ENCODE measurements around the gene GPRC5D.

GPRC5D gene

GRCh38 chr12:12975322-12976077 is 23.5 kb upstream of the GPRC5D start:
- Histone ChIP-seq H3K18ac (ENCODE audit: low read depth in 1 of 2, low read length in 2 of 2) (peak overlapping the region; percentile 3 to 38), H4K91ac (ENCODE audit: low read length) (no peak overlapping the region), H2BK5ac (ENCODE audit: low read depth, low read length, poor library complexity, severe bottlenecking) (no peak overlapping the region), H3K79me1 (replicated peaks; ENCODE audit: low read length, poor library complexity, severe bottlenecking) (peaks cover 11% of the 10 kb centered on the region), H2BK12ac (ENCODE audit: low read length in 2 of 2) (peak overlapping the region in 1 of 2 experiments; percentile 23), H3K23ac (ENCODE audit: low read length in 2 of 2) (no peak overlapping the region), H3K27ac (ENCODE audit: low read length, poor library complexity, severe bottlenecking) (peak overlapping the region; percentile 37), H3K4me1 (ENCODE audit: control insufficient read depth, insufficient read depth, low read depth, low read length) (peaks cover 12% of the 10 kb centered on the region), H3K14ac (ENCODE audit: low read length in 2 of 2) (peak overlapping the region in 1 of 2 experiments; percentile 49), H2BK15ac (ENCODE audit: low read depth, poor library complexity, severe bottlenecking) (no peak overlapping the region), H2AK5ac (ENCODE audit: low read length, severe bottlenecking) (peak overlapping the region; percentile 24), H3K9ac (ENCODE audit: low read length) (peak overlapping the region; percentile 87), H3K4me3 (ENCODE audit: insufficient read depth in 1 of 2, low read depth in 1 of 2, low read length in 2 of 2) (no peak overlapping the region), H3K36me3 (ENCODE audit: control insufficient read depth in 1 of 2, insufficient read depth in 2 of 2, low read depth in 1 of 2, low read length in 2 of 2) (peaks cover 21 to 68% of the 10 kb centered on the region in 2 experiments), H2BK120ac (ENCODE audit: low read depth, low read length) (no peak overlapping the region), H4K8ac (ENCODE audit: low read length) (peak overlapping the region; percentile 59), H3K27me3 (ENCODE audit: control insufficient read depth in 1 of 2, insufficient read depth in 1 of 2, low read length in 2 of 2) (no peaks in the 10 kb centered on the region), H3K4me2 (ENCODE audit: low read length, poor library complexity, severe bottlenecking) (no peak overlapping the region), H3K4ac (ENCODE audit: low read depth in 1 of 2, low read length in 2 of 2) (no peak overlapping the region), H2AFZ (ENCODE audit: low read depth, low read length) (no peak overlapping the region), H3K9me3 (ENCODE audit: control insufficient read depth, low read length) (no peaks in the 10 kb centered on the region)
- 86% methylated on average over 14 of the region's 14 CpGs for WGBS
- DNase-seq: peak; percentile 56

GRCh38 chr12:12974211-12974610 is 22.2 kb upstream of the GPRC5D start:
- no peak overlapping the region for H2AK5ac ChIP-seq (ENCODE audit: low read length, severe bottlenecking)
- H3K4me1 ChIP-seq (ENCODE audit: control insufficient read depth, insufficient read depth, low read depth, low read length): peaks cover 5% of the 10 kb centered on the region
- no peaks in the 10 kb centered on the region for H3K9me3 ChIP-seq (ENCODE audit: control insufficient read depth, low read length)
- H3K36me3 ChIP-seq (ENCODE audit: control insufficient read depth in 1 of 2, insufficient read depth in 2 of 2, low read depth in 1 of 2, low read length in 2 of 2): peaks cover 20 to 78% of the 10 kb centered on the region in 2 experiments
- DNase-seq: no peak
- no peak overlapping the region for H3K14ac ChIP-seq (ENCODE audit: low read length in 2 of 2)
- no peak overlapping the region for H4K91ac ChIP-seq (ENCODE audit: low read length)
- 97% methylated on average over 4 of the region's 4 CpGs for WGBS
- no peak overlapping the region for H3K23ac ChIP-seq (ENCODE audit: low read length in 2 of 2)
- no peak overlapping the region for H2AFZ ChIP-seq (ENCODE audit: low read depth, low read length)
- no peak overlapping the region for H3K27ac ChIP-seq (ENCODE audit: low read length, poor library complexity, severe bottlenecking)
- H3K4ac ChIP-seq (ENCODE audit: low read depth in 1 of 2, low read length in 2 of 2): no peak overlapping the region
- H2BK120ac ChIP-seq (ENCODE audit: low read depth, low read length): no peak overlapping the region
- no peaks in the 10 kb centered on the region for H3K27me3 ChIP-seq (ENCODE audit: control insufficient read depth in 1 of 2, insufficient read depth in 1 of 2, low read length in 2 of 2)
- no peak overlapping the region for H2BK5ac ChIP-seq (ENCODE audit: low read depth, low read length, poor library complexity, severe bottlenecking)
- no peak overlapping the region for H3K9ac ChIP-seq (ENCODE audit: low read length)
- no peak overlapping the region for H3K18ac ChIP-seq (ENCODE audit: low read depth in 1 of 2, low read length in 2 of 2)
- no peak overlapping the region for H4K8ac ChIP-seq (ENCODE audit: low read length)
- no peak overlapping the region for H3K4me3 ChIP-seq (ENCODE audit: insufficient read depth in 1 of 2, low read depth in 1 of 2, low read length in 2 of 2)
- H2BK15ac ChIP-seq (ENCODE audit: low read depth, poor library complexity, severe bottlenecking): no peak overlapping the region
- H3K79me1 ChIP-seq (replicated peaks; ENCODE audit: low read length, poor library complexity, severe bottlenecking): peaks cover 10% of the 10 kb centered on the region
- H2BK12ac ChIP-seq (ENCODE audit: low read length in 2 of 2): no peak overlapping the region
- no peak overlapping the region for H3K4me2 ChIP-seq (ENCODE audit: low read length, poor library complexity, severe bottlenecking)

DNA sequence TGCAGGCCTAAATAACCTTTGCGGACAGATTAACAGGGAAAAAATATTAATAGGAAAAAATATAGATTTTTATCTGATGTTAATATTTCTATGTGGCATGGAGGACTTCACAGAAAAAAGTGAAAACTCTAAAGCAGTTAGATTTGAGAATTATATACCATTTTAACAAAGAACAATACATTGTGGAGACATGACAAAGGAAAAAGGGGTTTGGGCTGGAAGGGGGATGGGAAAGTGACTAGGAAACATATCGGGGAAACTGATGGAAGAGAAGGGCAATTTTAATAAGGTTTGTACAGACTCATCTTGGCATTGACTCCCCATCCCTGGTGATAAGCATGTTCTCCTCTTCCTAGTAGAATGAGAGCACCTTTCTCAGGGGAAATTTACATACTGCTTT is 21.0 kb upstream of the GPRC5D start:
- Histone ChIP-seq H3K27me3 (ENCODE audit: control insufficient read depth in 1 of 2, insufficient read depth in 1 of 2, low read length in 2 of 2) (no peaks in the 10 kb centered on the region), H4K8ac (ENCODE audit: low read length) (no peak overlapping the region), H2AK5ac (ENCODE audit: low read length, severe bottlenecking) (no peak overlapping the region), H3K4me2 (ENCODE audit: low read length, poor library complexity, severe bottlenecking) (no peak overlapping the region), H2BK15ac (ENCODE audit: low read depth, poor library complexity, severe bottlenecking) (no peak overlapping the region), H3K9ac (ENCODE audit: low read length) (no peak overlapping the region), H3K27ac (ENCODE audit: low read length, poor library complexity, severe bottlenecking) (no peak overlapping the region), H3K9me3 (ENCODE audit: control insufficient read depth, low read length) (no peaks in the 10 kb centered on the region), H2AFZ (ENCODE audit: low read depth, low read length) (no peak overlapping the region), H3K79me1 (replicated peaks; ENCODE audit: low read length, poor library complexity, severe bottlenecking) (peaks cover 7% of the 10 kb centered on the region), H2BK12ac (ENCODE audit: low read length in 2 of 2) (no peak overlapping the region), H4K91ac (ENCODE audit: low read length) (no peak overlapping the region), H3K23ac (ENCODE audit: low read length in 2 of 2) (no peak overlapping the region), H2BK120ac (ENCODE audit: low read depth, low read length) (no peak overlapping the region), H2BK5ac (ENCODE audit: low read depth, low read length, poor library complexity, severe bottlenecking) (no peak overlapping the region), H3K18ac (ENCODE audit: low read depth in 1 of 2, low read length in 2 of 2) (no peak overlapping the region), H3K4me1 (ENCODE audit: control insufficient read depth, insufficient read depth, low read depth, low read length) (peaks cover 5% of the 10 kb centered on the region), H3K14ac (ENCODE audit: low read length in 2 of 2) (no peak overlapping the region), H3K4me3 (ENCODE audit: insufficient read depth in 1 of 2, low read depth in 1 of 2, low read length in 2 of 2) (no peak overlapping the region), H3K36me3 (ENCODE audit: control insufficient read depth in 1 of 2, insufficient read depth in 2 of 2, low read depth in 1 of 2, low read length in 2 of 2) (peaks cover 17 to 79% of the 10 kb centered on the region in 2 experiments), H3K4ac (ENCODE audit: low read depth in 1 of 2, low read length in 2 of 2) (no peak overlapping the region)
- DNase-seq: no peak
- WGBS: 90% methylated on average over 1 of the region's 2 CpGs

- no peak overlapping the region for H2BK12ac ChIP-seq (ENCODE audit: low read length in 2 of 2)
- H3K4me1 ChIP-seq (ENCODE audit: control insufficient read depth, insufficient read depth, low read depth, low read length): no peaks in the 10 kb centered on the region
- no peaks in the 10 kb centered on the region for H3K79me1 ChIP-seq (replicated peaks; ENCODE audit: low read length, poor library complexity, severe bottlenecking)
- no peak overlapping the region for H4K91ac ChIP-seq (ENCODE audit: low read length)
- DNase-seq: no peak
- H2AK5ac ChIP-seq (ENCODE audit: low read length, severe bottlenecking): no peak overlapping the region
- H4K8ac ChIP-seq (ENCODE audit: low read length): no peak overlapping the region
- H3K36me3 ChIP-seq (ENCODE audit: control insufficient read depth in 1 of 2, insufficient read depth in 2 of 2, low read depth in 1 of 2, low read length in 2 of 2): peaks cover 5 to 53% of the 10 kb centered on the region in 2 experiments
- no peak overlapping the region for H3K4ac ChIP-seq (ENCODE audit: low read depth in 1 of 2, low read length in 2 of 2)
- no peak overlapping the region for H2BK5ac ChIP-seq (ENCODE audit: low read depth, low read length, poor library complexity, severe bottlenecking)
- peak overlapping the region in 1 of 2 experiments; percentile 50 for H3K14ac ChIP-seq (ENCODE audit: low read length in 2 of 2)
- H3K9me3 ChIP-seq (ENCODE audit: control insufficient read depth, low read length): no peaks in the 10 kb centered on the region
- WGBS: 91% methylated on average over 4 of the region's 4 CpGs
- H3K27me3 ChIP-seq (ENCODE audit: control insufficient read depth in 1 of 2, insufficient read depth in 1 of 2, low read length in 2 of 2): no peaks in the 10 kb centered on the region
- no peak overlapping the region for H3K23ac ChIP-seq (ENCODE audit: low read length in 2 of 2)
- H3K4me3 ChIP-seq (ENCODE audit: insufficient read depth in 1 of 2, low read depth in 1 of 2, low read length in 2 of 2): no peak overlapping the region
- no peak overlapping the region for H3K27ac ChIP-seq (ENCODE audit: low read length, poor library complexity, severe bottlenecking)
- H3K18ac ChIP-seq (ENCODE audit: low read depth in 1 of 2, low read length in 2 of 2): no peak overlapping the region
- no peak overlapping the region for H2BK120ac ChIP-seq (ENCODE audit: low read depth, low read length)
- H2BK15ac ChIP-seq (ENCODE audit: low read depth, poor library complexity, severe bottlenecking): no peak overlapping the region
- H2AFZ ChIP-seq (ENCODE audit: low read depth, low read length): no peak overlapping the region
- H3K4me2 ChIP-seq (ENCODE audit: low read length, poor library complexity, severe bottlenecking): no peak overlapping the region
- no peak overlapping the region for H3K9ac ChIP-seq (ENCODE audit: low read length)
Measured at GRCh38 chr12:12965836-12966235, 13.9 kb upstream of the GPRC5D start.
